B cell (primary cell): Measurements from ENCODE around the gene RECK.

Experiments
- EZH2 ChIP-seq: IDR thresholded peaks from 2 replicates; pipeline ENCODE4 v1.6.1; 2012; ENCODE audit warnings: borderline replicate concordance, low read depth, mild to moderate bottlenecking, moderate library complexity, low read length; ENCODE audit not compliant: insufficient read depth, poor library complexity, severe bottlenecking
- TF ChIP-seq, protein P1 (sequence below): fragments of 200-600 bp; IDR thresholded peaks from one replicate; pipeline ENCODE4 v1.8.0; 2022; ENCODE audit warnings: antibody characterized with exemption, mild to moderate bottlenecking

DNA sequence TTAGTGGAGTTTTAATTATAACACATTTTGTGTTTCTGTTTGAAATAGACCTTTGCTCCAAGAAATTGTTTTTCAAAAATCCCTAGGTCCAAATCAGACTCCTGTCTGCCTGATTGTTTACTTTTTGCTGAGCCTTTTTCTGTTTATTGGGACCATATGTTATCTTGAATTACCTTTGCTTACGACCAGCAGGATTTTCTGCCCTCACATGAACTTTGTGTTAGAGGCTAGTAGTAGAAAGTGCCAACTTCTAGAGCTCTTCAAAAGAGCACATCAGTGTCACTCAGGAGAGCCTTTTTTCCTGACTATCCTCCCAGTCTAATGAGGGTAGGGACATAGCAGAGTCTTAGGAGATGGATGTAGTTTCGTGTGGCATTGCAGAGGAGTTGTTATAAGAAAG lies 10.2 kb downstream of the RECK start:
- TF ChIP-seq, protein P1, sequence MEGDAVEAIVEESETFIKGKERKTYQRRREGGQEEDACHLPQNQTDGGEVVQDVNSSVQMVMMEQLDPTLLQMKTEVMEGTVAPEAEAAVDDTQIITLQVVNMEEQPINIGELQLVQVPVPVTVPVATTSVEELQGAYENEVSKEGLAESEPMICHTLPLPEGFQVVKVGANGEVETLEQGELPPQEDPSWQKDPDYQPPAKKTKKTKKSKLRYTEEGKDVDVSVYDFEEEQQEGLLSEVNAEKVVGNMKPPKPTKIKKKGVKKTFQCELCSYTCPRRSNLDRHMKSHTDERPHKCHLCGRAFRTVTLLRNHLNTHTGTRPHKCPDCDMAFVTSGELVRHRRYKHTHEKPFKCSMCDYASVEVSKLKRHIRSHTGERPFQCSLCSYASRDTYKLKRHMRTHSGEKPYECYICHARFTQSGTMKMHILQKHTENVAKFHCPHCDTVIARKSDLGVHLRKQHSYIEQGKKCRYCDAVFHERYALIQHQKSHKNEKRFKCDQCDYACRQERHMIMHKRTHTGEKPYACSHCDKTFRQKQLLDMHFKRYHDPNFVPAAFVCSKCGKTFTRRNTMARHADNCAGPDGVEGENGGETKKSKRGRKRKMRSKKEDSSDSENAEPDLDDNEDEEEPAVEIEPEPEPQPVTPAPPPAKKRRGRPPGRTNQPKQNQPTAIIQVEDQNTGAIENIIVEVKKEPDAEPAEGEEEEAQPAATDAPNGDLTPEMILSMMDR: no peak
- TF ChIP-seq EZH2: no peak
